GM18498 (cell line): ENCODE data around the gene PRSS8.

ENCODE experiments used
- ATAC-seq: cut with Tn5 transposase; IDR thresholded peaks from one replicate; pipeline ENCODE4 v1.9.1; 2021; ENCODE audit warnings: mild to moderate bottlenecking, moderate library complexity; ENCODE audit not compliant: unreplicated experiment

The PRSS8 gene

GRCh38 chr16:31130336-31130891, 5.1 kb downstream of the PRSS8 start:
- no peak for ATAC-seq

GRCh38 chr16:31129568-31130335, 5.8 kb downstream of the PRSS8 start:
- no peak for ATAC-seq

- no peak for ATAC-seq
These were observed 6.6 kb downstream of the PRSS8 start for GRCh38 chr16:31128711-31129567.

- ATAC-seq: no peak
These were observed 8.3 kb downstream of the PRSS8 start for GRCh38 chr16:31127182-31127581.

- ATAC-seq: no peak
These were observed 9.7 kb downstream of the PRSS8 start for GRCh38 chr16:31125844-31126243.

- no peak for ATAC-seq
These were observed 15.4 kb downstream of the PRSS8 start for GRCh38 chr16:31120129-31120528.

- ATAC-seq: no peak
These were observed 17.0 kb downstream of the PRSS8 start for GRCh38 chr16:31118223-31119155.

- ATAC-seq: peak; percentile 93
These were observed 17.9 kb downstream of the PRSS8 start, which contains the start of gene KAT8 for GRCh38 chr16:31117384-31118222. Gene KAT8, plus strand, starts transcription at chr16:31117664. Its CDS starts 18 bp downstream, at chr16:31117682.

- no peak for ATAC-seq
These were observed 21.1 kb downstream of the PRSS8 start for GRCh38 chr16:31114468-31114867.

- ATAC-seq: no peak
These were observed 22.1 kb downstream of the PRSS8 start for GRCh38 chr16:31113121-31114120.

- no peak for ATAC-seq
These were observed 22.8 kb downstream of the PRSS8 start for GRCh38 chr16:31112711-31113110.

- ATAC-seq: no peak
These were observed 23.6 kb downstream of the PRSS8 start for GRCh38 chr16:31111881-31112466.

- ATAC-seq: no peak
These were observed 25.2 kb downstream of the PRSS8 start for GRCh38 chr16:31110106-31111034.

GRCh38 chr16:31109622-31110021, 25.9 kb downstream of the PRSS8 start:
- no peak for ATAC-seq

- ATAC-seq: no peak
These were observed 26.6 kb downstream of the PRSS8 start for GRCh38 chr16:31108794-31109558.
